Gastroesophageal sphincter (tissue), 3 donors: ENCODE results near the gene C10orf105.

Source experiments
- EP300 ChIP-seq: sonication (generic); formaldehyde crosslinking; IDR thresholded peaks from one replicate; pipeline ENCODE4 v1.6.1; 2017; ENCODE audit warnings: antibody characterized with exemption, mild to moderate bottlenecking
- POLR2A ChIP-seq, 2 donors: fragments of 450-650 bp; IDR thresholded peaks; one replicate each; pipeline ENCODE4 v1.6.1; 2017; ENCODE audit warnings: antibody characterized with exemption in 2 of 2, mild to moderate bottlenecking in 2 of 2, moderate library complexity in 1 of 2
- TF ChIP-seq, protein P1 (sequence below), 4 experiments: fragments of 200-600 bp in 2 of 4; fragments of 450-650 bp in 2 of 4; sonication (generic) in 1 of 4; IDR thresholded peaks; one replicate each; pipeline ENCODE4 v1.5.1; 2017 to 2019; ENCODE audit warnings: antibody characterized with exemption in 4 of 4, mild to moderate bottlenecking in 2 of 4, moderate library complexity in 2 of 4

DNA sequence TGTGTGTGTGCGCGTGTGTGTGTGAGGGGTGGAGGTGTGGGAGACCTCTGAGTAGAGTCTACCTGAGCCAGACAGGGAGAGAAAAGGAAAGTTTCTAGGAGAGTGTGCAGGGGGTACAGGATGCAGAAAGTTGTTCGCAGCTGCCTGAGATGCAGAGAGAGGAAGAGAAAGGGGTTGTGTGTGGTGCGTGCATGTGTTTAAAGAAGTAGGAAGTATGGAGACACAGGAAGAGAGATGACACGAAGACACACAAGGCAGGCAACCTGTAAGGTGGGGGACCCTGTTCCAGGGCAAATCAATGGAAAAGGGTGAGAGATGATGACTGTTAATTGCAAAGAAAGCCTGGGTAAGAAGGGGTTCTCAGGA is 52.2 kb downstream of the C10orf105 start:
- TF ChIP-seq, protein P1, sequence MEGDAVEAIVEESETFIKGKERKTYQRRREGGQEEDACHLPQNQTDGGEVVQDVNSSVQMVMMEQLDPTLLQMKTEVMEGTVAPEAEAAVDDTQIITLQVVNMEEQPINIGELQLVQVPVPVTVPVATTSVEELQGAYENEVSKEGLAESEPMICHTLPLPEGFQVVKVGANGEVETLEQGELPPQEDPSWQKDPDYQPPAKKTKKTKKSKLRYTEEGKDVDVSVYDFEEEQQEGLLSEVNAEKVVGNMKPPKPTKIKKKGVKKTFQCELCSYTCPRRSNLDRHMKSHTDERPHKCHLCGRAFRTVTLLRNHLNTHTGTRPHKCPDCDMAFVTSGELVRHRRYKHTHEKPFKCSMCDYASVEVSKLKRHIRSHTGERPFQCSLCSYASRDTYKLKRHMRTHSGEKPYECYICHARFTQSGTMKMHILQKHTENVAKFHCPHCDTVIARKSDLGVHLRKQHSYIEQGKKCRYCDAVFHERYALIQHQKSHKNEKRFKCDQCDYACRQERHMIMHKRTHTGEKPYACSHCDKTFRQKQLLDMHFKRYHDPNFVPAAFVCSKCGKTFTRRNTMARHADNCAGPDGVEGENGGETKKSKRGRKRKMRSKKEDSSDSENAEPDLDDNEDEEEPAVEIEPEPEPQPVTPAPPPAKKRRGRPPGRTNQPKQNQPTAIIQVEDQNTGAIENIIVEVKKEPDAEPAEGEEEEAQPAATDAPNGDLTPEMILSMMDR (IDR thresholded peaks at IDR 0.05): no peak
- TF ChIP-seq POLR2A (IDR thresholded peaks at IDR 0.05) (no peak), EP300 (no peak)
